ENCODE results near the gene NEU3.

NEU3 gene, protein sequence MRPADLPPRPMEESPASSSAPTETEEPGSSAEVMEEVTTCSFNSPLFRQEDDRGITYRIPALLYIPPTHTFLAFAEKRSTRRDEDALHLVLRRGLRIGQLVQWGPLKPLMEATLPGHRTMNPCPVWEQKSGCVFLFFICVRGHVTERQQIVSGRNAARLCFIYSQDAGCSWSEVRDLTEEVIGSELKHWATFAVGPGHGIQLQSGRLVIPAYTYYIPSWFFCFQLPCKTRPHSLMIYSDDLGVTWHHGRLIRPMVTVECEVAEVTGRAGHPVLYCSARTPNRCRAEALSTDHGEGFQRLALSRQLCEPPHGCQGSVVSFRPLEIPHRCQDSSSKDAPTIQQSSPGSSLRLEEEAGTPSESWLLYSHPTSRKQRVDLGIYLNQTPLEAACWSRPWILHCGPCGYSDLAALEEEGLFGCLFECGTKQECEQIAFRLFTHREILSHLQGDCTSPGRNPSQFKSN

DNA sequence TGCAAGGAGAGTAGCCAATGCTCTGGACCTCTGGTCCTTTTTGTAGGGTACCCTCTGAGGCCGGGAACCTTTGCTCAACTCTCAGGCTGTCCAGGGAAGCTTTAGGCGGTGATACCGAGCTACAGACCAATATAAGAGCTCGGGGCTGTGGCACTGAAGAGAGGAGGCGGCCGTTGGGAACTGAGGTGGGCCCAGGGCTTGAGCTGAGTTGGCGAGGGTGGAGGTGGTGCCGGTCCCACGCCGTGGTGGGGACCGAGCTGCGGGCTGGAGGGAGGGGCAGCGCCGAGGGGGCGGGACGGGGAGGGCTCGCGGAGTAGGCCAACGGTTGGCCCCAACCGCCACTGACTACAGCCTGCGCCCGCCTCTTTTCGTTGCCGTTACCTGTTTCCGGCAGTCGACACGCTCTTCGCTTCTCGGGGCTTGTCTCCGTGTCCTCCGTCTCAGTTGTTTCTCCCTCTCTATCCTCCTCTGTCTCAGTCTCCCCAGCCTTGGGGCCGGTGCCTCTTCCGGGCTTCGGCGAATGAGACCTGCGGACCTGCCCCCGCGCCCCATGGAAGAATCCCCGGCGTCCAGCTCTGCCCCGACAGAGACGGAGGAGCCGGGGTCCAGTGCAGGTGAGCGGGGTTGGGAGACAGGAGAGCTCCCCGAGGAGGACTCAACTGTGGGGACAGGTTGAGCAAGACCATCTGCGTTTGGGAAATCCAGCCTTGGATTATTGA is at the start of gene NEU3:
NEU3 (plus strand) TSS at position 393 of the 719 bp plus-strand sequence; CDS start at position 521, 128 bp downstream.
- H3K36me3 Mint-ChIP-seq (ENCODE audit: low read depth): no peaks in the 10 kb centered on the region
- TF ChIP-seq, protein P1, sequence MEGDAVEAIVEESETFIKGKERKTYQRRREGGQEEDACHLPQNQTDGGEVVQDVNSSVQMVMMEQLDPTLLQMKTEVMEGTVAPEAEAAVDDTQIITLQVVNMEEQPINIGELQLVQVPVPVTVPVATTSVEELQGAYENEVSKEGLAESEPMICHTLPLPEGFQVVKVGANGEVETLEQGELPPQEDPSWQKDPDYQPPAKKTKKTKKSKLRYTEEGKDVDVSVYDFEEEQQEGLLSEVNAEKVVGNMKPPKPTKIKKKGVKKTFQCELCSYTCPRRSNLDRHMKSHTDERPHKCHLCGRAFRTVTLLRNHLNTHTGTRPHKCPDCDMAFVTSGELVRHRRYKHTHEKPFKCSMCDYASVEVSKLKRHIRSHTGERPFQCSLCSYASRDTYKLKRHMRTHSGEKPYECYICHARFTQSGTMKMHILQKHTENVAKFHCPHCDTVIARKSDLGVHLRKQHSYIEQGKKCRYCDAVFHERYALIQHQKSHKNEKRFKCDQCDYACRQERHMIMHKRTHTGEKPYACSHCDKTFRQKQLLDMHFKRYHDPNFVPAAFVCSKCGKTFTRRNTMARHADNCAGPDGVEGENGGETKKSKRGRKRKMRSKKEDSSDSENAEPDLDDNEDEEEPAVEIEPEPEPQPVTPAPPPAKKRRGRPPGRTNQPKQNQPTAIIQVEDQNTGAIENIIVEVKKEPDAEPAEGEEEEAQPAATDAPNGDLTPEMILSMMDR (IDR thresholded peaks at IDR 0.05): no peak

DNA sequence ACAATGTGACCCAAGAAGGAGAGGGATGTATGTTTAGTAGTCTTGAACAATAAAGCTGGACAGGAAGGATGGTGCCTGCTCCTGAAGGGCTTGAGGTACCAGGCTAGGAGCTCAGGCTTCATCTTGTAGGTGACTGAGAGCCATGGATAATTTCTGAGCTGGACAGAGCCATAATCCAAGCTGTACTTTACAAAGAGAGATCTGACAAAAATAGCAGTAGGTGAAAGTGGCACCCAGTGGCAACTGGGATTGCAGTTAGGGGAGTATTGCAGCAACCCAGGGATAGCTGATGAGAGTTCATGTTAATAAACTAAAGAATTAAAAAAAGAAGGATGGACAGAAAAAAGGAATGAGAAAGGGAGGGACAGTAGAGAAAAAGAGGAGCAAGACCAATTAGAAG is 47.2 kb upstream of the NEU3 start:
- Mint-ChIP-seq H3K36me3 (ENCODE audit: low read depth) (peaks cover 22% of the 10 kb centered on the region), H3K4me1 (no peaks in the 10 kb centered on the region), H3K9me3 (peaks cover 4% of the 10 kb centered on the region), H3K27me3 (ENCODE audit: low read depth, poor library complexity) (peaks cover 9% of the 10 kb centered on the region), H3K27ac (no peak overlapping the region), H3K4me3 (no peak overlapping the region)
- no peak for DNase-seq
- TF ChIP-seq, protein P1 (IDR thresholded peaks at IDR 0.05): no peak

More for the DNA sequence above, at the start of gene NEU3:
- no peaks in the 10 kb centered on the region for H3K9me3 Mint-ChIP-seq
- DNase-seq: peak; percentile 81
- peak within 1 kb of the TSS; percentile 89 for H3K27ac Mint-ChIP-seq
- peak within 1 kb of the TSS; percentile 94 for H3K4me3 Mint-ChIP-seq
- no peaks in the 10 kb centered on the region for H3K27me3 Mint-ChIP-seq (ENCODE audit: low read depth, poor library complexity)
- peaks cover 13% of the 10 kb centered on the region for H3K4me1 Mint-ChIP-seq

DNA sequence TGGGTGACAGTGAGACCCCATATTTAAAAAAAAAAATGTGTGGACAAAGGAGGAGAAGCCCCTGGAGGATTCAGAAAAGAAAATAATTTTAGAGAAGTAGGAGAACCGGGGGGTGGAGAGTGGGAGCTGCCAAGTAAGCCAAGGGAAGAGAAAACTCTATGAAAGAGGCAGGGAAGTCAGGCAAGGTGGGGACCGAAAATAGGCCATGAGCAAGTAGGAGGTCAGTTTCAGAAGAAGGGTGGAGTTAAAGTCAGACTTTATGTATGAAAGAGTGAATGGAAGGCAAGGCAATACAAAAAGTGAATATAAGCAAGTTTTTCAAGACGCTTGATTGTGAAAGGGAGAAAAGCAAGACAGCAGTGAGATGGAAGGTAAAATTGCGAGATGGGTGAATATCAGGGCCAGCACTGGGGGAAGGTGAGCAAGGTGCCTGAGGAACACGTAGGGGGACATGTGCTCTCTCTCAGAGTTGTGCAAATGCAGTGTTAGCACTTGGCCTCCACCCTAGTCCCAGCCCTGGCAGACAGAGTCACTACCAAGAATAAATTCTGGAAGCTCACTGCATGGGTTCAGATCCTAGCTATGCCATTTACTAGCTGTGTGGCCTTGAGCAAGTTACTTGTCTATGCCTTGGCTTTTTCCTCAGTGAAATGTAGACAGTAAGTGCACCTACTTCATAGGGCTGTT is 46.5 kb upstream of the NEU3 start:
- Mint-ChIP-seq H3K27ac (no peak overlapping the region), H3K36me3 (ENCODE audit: low read depth) (peaks cover 17% of the 10 kb centered on the region), H3K4me3 (no peak overlapping the region)

DNA sequence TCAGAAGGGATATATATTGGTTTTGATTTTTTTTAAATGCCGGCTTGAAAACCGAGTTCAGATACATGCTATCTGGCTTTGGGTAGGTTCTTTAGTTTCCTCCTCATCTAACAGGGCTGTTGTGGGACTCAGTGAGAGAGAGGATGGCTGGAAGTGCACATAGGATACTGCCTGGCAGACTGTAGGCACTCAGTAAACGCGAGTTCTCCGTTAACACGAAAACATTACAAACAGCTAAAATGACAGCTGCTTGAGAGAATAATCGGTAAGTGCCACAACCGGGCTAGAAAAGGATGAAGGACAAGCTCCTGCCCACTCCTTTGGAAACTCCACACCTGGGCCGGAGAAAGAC is 40.2 kb upstream of the NEU3 start:
- Mint-ChIP-seq H3K9me3 (peaks cover 4% of the 10 kb centered on the region), H3K4me3 (peak overlapping the region; percentile 99), H3K4me1 (peaks cover 23% of the 10 kb centered on the region), H3K27me3 (ENCODE audit: low read depth, poor library complexity) (peaks cover 4% of the 10 kb centered on the region), H3K36me3 (ENCODE audit: low read depth) (peaks cover 30% of the 10 kb centered on the region), H3K27ac (no peak overlapping the region)
- DNase-seq: no peak
- TF ChIP-seq, protein P1 (IDR thresholded peaks at IDR 0.05): no peak

More for the DNA sequence above, 46.5 kb upstream of the NEU3 start:
- TF ChIP-seq, protein P1 (IDR thresholded peaks at IDR 0.05): no peak
- Mint-ChIP-seq H3K4me1 (no peaks in the 10 kb centered on the region), H3K27me3 (ENCODE audit: low read depth, poor library complexity) (peaks cover 9% of the 10 kb centered on the region), H3K9me3 (peaks cover 4% of the 10 kb centered on the region)
- DNase-seq: no peak

DNA sequence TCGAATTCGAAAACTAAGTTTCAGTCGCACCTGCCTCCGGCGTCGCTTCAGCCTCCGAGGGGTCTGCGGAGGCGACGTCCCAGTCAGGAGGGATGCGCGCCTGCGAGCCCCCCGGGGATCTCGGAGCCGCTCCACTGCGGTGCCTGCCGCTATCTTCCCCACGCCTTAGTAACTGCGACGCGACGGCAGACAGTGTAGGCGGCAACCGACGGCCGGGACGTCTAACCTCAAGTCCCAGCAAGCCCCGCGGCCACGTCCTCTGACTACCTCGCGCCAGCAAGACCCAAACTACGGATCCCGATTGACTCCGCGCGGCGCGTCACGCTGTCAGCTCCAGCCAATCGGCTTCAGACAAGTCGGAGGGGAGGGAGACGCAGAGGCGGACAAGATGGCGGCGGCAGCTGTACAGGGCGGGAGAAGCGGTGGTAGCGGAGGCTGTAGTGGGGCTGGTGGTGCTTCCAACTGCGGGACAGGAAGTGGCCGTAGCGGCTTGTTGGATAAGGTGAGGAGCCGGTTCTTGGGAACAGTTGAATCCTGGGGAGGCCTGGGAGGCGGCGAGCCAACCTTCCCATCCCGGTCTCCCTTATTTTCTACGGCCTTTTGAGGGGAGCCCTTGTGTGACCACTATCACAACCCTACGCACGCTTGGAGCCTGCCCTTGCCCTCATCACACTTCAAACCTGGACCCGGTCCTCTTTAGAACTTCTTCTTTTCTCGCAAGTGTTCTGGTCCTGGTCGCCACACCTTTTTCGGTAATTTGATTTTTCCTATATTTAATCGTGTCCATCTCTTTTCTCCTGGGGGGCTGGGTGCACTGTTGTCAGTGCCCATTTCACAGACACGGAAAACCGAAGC is 39.6 kb upstream of the NEU3 start, which contains the start of the genes SPCS2 and XRRA1:
SPCS2 (plus strand) TSS at position 369 of the 855 bp plus-strand sequence; CDS start at position 389, 20 bp downstream.
XRRA1 (minus strand) TSS at position 194 of the 855 bp plus-strand sequence. CDS start 8,213 bp downstream, outside the sequence.
- Mint-ChIP-seq H3K4me3 (peak within 1 kb of the TSS; percentile 99), H3K9me3 (peaks cover 5% of the 10 kb centered on the region), H3K27me3 (ENCODE audit: low read depth, poor library complexity) (peaks cover 4% of the 10 kb centered on the region), H3K4me1 (peaks cover 23% of the 10 kb centered on the region), H3K27ac (peak within 1 kb of the TSS; percentile 95), H3K36me3 (ENCODE audit: low read depth) (peaks cover 36% of the 10 kb centered on the region)
- peak; percentile 96 for DNase-seq
- TF ChIP-seq, protein P1 (IDR thresholded peaks at IDR 0.05): no peak
